Esophagus squamous epithelium (tissue), 5 donors: Measurements from ENCODE around the gene HSPB9. TPM values are rescaled to one million over a fixed set of nuclear protein-coding genes. Genes with fewer than 3 reads are reported as not detected.

Experiments
- DNase-seq: peaks from one replicate; lab custom pipeline; 2025; lab: John Stamatoyannopoulos, UW
- H3K27ac ChIP-seq, 4 donors: fragments of 200-600 bp; sonication (generic); one replicate each; pipeline ENCODE4 v1.5.1; 2016 to 2019; ENCODE audit warnings: mild to moderate bottlenecking in 1 of 4
- H3K27me3 ChIP-seq, 4 donors: fragments of 200-600 bp; sonication (generic); 1 replicate in 3 of 4; 2 replicates in 1 of 4; pipeline versions ENCODE4 v1.5.1 to v1.6.0; 2017 to 2021; ENCODE audit warnings: antibody characterized with exemption in 1 of 4
- H3K36me3 ChIP-seq, 3 donors: fragments of 200-600 bp; sonication (generic); one replicate each; pipeline ENCODE4 v1.5.1; 2016 to 2019
- H3K4me1 ChIP-seq, 3 donors: fragments of 200-600 bp; sonication (generic); one replicate each; pipeline ENCODE4 v1.5.1; 2017 to 2019
- H3K4me3 ChIP-seq, 4 donors: fragments of 200-600 bp; sonication (generic); 1 replicate in 3 of 4; 2 replicates in 1 of 4; pipeline ENCODE4 v1.5.1; 2016 to 2019; ENCODE audit warnings: mild to moderate bottlenecking in 2 of 4, moderate library complexity in 1 of 4
- H3K9me3 ChIP-seq, 3 donors: fragments of 200-600 bp; sonication (generic); one replicate each; pipeline ENCODE4 v1.5.1; 2016 to 2019
- POLR2A ChIP-seq, 4 donors: fragments of 450-650 bp; IDR thresholded peaks; one replicate each; pipeline ENCODE4 v1.6.1; 2017; ENCODE audit warnings: antibody characterized with exemption in 4 of 4, mild to moderate bottlenecking in 4 of 4, moderate library complexity in 3 of 4
- WGBS, 2 donors: methylation state at CpG; one replicate each; pipeline ENCODE4 v1.1.5; 2018; 5-methylcytosine and 5-hydroxymethylcytosine counted together
- intact Hi-C: fragments of 100-400 bp; cut with DNase I; formaldehyde crosslinking; loops from one replicate; pipeline ENCODE4 v1.15.0; 2022
- total RNA-seq, 4 donors: library from RNA; depleted of rRNA; stranded (reverse); fragments of >200 nt; gene quantifications; one replicate each; pipeline ENCODE4 v1.1.0, GENCODE V29; 2016
- TF ChIP-seq, protein P1 (sequence below), 6 experiments: fragments of 450-650 bp in 4 of 6; fragments of 200-600 bp in 2 of 6; sonication (generic) in 2 of 6; IDR thresholded peaks; one replicate each; pipeline ENCODE4 v1.5.1; 2016 to 2019; ENCODE audit warnings: antibody characterized with exemption in 6 of 6, mild to moderate bottlenecking in 4 of 6, moderate library complexity in 4 of 6
- donor health status: DM: yes; HTN: yes; CAD: no.

HSPB9 gene
- total RNA-seq, 4 donors from 2014 or later = not detected

GRCh38 chr17:42111871-42112551 is 10.6 kb upstream of the HSPB9 start:
- Histone ChIP-seq H3K4me1 (peaks cover 20 to 63% (median 20%) of the 10 kb centered on the region in 3 donors), H3K27ac (peak overlapping the region; percentile 87 to 97 (median 94)), H3K4me3 (peak overlapping the region; percentile 43 to 73 (median 64)), H3K36me3 (peaks cover 0 to 48% (median 3%) of the 10 kb centered on the region in 3 donors), H3K9me3 (no peaks in the 10 kb centered on the region), H3K27me3 (no peaks in the 10 kb centered on the region)
- DNase-seq = no peak
- intact Hi-C loops = loop anchor here (2.0 kb wide), 1 partner anchor 85 kb away; no protein-coding TSS in a partner anchor
- WGBS, 2 donors = 9% methylated on average over 3 of the region's 12 CpGs; no CpG with 5 or more reads in 1 of the 2 donors
- TF ChIP-seq POLR2A (IDR thresholded peaks at IDR 0.05) = peak in 1 of 4 donors; percentile 25
- TF ChIP-seq, protein P1, sequence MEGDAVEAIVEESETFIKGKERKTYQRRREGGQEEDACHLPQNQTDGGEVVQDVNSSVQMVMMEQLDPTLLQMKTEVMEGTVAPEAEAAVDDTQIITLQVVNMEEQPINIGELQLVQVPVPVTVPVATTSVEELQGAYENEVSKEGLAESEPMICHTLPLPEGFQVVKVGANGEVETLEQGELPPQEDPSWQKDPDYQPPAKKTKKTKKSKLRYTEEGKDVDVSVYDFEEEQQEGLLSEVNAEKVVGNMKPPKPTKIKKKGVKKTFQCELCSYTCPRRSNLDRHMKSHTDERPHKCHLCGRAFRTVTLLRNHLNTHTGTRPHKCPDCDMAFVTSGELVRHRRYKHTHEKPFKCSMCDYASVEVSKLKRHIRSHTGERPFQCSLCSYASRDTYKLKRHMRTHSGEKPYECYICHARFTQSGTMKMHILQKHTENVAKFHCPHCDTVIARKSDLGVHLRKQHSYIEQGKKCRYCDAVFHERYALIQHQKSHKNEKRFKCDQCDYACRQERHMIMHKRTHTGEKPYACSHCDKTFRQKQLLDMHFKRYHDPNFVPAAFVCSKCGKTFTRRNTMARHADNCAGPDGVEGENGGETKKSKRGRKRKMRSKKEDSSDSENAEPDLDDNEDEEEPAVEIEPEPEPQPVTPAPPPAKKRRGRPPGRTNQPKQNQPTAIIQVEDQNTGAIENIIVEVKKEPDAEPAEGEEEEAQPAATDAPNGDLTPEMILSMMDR (IDR thresholded peaks at IDR 0.05) = no peak

GRCh38 chr17:42112552-42113176 is 9.9 kb upstream of the HSPB9 start, which contains the start of gene DHX58:
Gene DHX58, minus strand, starts transcription at chr17:42112714. Its CDS starts 822 bp downstream, at chr17:42111892.
- H3K36me3 ChIP-seq = peaks cover 0 to 54% (median 9%) of the 10 kb centered on the region in 3 donors

GRCh38 chr17:42113293-42114069 is 9.1 kb upstream of the HSPB9 start:
- H3K27me3 ChIP-seq = no peaks in the 10 kb centered on the region
- intact Hi-C loops = loop anchor here (2.0 kb wide), 1 partner anchor 87 kb away; no protein-coding TSS in a partner anchor
- no peak overlapping the region for H3K4me3 ChIP-seq
- peaks cover 20 to 57% (median 20%) of the 10 kb centered on the region in 3 donors for H3K4me1 ChIP-seq
- no peak for DNase-seq
- peak overlapping the region; percentile 87 to 97 (median 94) for H3K27ac ChIP-seq
- peaks cover 0 to 58% (median 11%) of the 10 kb centered on the region in 3 donors for H3K36me3 ChIP-seq
- 79 to 80% methylated on average over 6 to 7 of the region's 28 CpGs for WGBS, 2 donors
- no peaks in the 10 kb centered on the region for H3K9me3 ChIP-seq
- TF ChIP-seq, protein P1 (IDR thresholded peaks at IDR 0.05) = no peak

More at GRCh38 chr17:42112552-42113176, 9.9 kb upstream of the HSPB9 start, which contains the start of gene DHX58:
- Histone ChIP-seq H3K9me3 (no peaks in the 10 kb centered on the region), H3K27me3 (no peaks in the 10 kb centered on the region), H3K4me3 (peak within 1 kb of the TSS; percentile 43 to 73 (median 64)), H3K4me1 (peaks cover 20 to 59% (median 20%) of the 10 kb centered on the region in 3 donors), H3K27ac (peak within 1 kb of the TSS; percentile 87 to 97 (median 94))
- 0 to 5% methylated on average over 4 to 10 of the region's 10 CpGs for WGBS, 2 donors
- intact Hi-C loops = loop anchor here (2.0 kb wide), 1 partner anchor 86 kb away; no protein-coding TSS in a partner anchor
- no peak for DNase-seq
- TF ChIP-seq, protein P1 (IDR thresholded peaks at IDR 0.05) = no peak
- peak in 2 of 4 donors; percentile 18 to 68 for TF ChIP-seq POLR2A (IDR thresholded peaks at IDR 0.05)

GRCh38 chr17:42114118-42114517 is 8.5 kb upstream of the HSPB9 start:
- H3K27me3 ChIP-seq = no peaks in the 10 kb centered on the region
- H3K27ac ChIP-seq = peak overlapping the region in 1 of 4 donors; percentile 4
- peaks cover 20 to 64% (median 23%) of the 10 kb centered on the region in 3 donors for H3K4me1 ChIP-seq
- no peak overlapping the region for H3K4me3 ChIP-seq
- no peaks in the 10 kb centered on the region for H3K9me3 ChIP-seq
- 83% methylated on average over 8 of the region's 9 CpGs; no CpG with 5 or more reads in 1 of the 2 donors for WGBS, 2 donors
- no peak for TF ChIP-seq POLR2A (IDR thresholded peaks at IDR 0.05)
- TF ChIP-seq, protein P1 (IDR thresholded peaks at IDR 0.05) = no peak
- H3K36me3 ChIP-seq = peaks cover 0 to 56% (median 11%) of the 10 kb centered on the region in 3 donors
- no peak for DNase-seq
- intact Hi-C loops = no loop called here
